CD4-positive, alpha-beta memory T cell (primary cell): ENCODE data around the gene FHIT. TPM values are rescaled to one million over a fixed set of nuclear protein-coding genes. Genes with fewer than 3 reads are reported as not detected.

Experiments used
- CTCF ChIA-PET: fragments of 350-600 bp; sonication (Branson Sonifier 250); formaldehyde crosslinking; loops from one replicate; lab custom pipeline; 2021; ENCODE audit warnings: inconsistent platforms; ENCODE audit not compliant: partially characterized antibody; lab: Charles Lee
- POLR2A ChIA-PET: fragments of 350-600 bp; sonication (Branson Sonifier 250); formaldehyde crosslinking; loops from one replicate; lab custom pipeline; 2021; ENCODE audit not compliant: partially characterized antibody; lab: Charles Lee
- DNase-seq, 5 donors: peaks; one replicate each; pipeline versions ENCODE4 v3.0.0 to v3.0.0-alpha.2; 2020 to 2022; ENCODE audit warnings: mixed read lengths in 1 of 5
- H3K27ac ChIP-seq: one replicate; pipeline ENCODE4 v1.7.0; 2013; ENCODE audit warnings: low read depth, low read length
- H3K27me3 ChIP-seq: 2 replicates; pipeline ENCODE4 v1.7.0; 2013; ENCODE audit warnings: mild to moderate bottlenecking, low read length, moderate library complexity; ENCODE audit not compliant: insufficient read depth
- H3K36me3 ChIP-seq: 2 replicates; pipeline ENCODE4 v1.7.0; 2013; ENCODE audit warnings: mild to moderate bottlenecking, low read length, moderate library complexity; ENCODE audit not compliant: insufficient read depth
- H3K4me1 ChIP-seq: 2 replicates; pipeline ENCODE4 v1.7.0; 2013; ENCODE audit warnings: mild to moderate bottlenecking, low read length, moderate library complexity; ENCODE audit not compliant: insufficient read depth
- H3K4me3 ChIP-seq, 2 donors: one replicate each; pipeline ENCODE4 v1.7.0; 2013; ENCODE audit warnings: low read length in 2 of 2, mild to moderate bottlenecking in 1 of 2
- H3K9me3 ChIP-seq, 2 donors: one replicate each; pipeline ENCODE4 v1.7.0; 2013; ENCODE audit warnings: low read length in 2 of 2, control low read depth in 1 of 2; ENCODE audit not compliant: control insufficient read depth in 1 of 2
- H3K27ac Mint-ChIP-seq, 7 donors: one replicate each; pipeline ENCODE4 v1.8.0; 2020 to 2021; ENCODE audit warnings: mixed read lengths in 7 of 7, mild to moderate bottlenecking in 6 of 7, inconsistent platforms in 3 of 7, moderate library complexity in 3 of 7
- H3K27me3 Mint-ChIP-seq, 2 donors: one replicate each; pipeline ENCODE4 v1.8.0; 2020 to 2021; ENCODE audit warnings: mixed read lengths in 2 of 2
- H3K36me3 Mint-ChIP-seq, 2 donors: one replicate each; pipeline ENCODE4 v1.8.0; 2020 to 2021; ENCODE audit warnings: mixed read lengths in 2 of 2, inconsistent platforms in 1 of 2, mild to moderate bottlenecking in 1 of 2
- H3K4me1 Mint-ChIP-seq, 4 donors: one replicate each; pipeline ENCODE4 v1.8.0; 2020 to 2021; ENCODE audit warnings: mixed read lengths in 4 of 4, mild to moderate bottlenecking in 1 of 4
- H3K4me3 Mint-ChIP-seq, 8 donors: one replicate each; pipeline ENCODE4 v1.8.0; 2020 to 2021; ENCODE audit warnings: mixed read lengths in 8 of 8, mild to moderate bottlenecking in 7 of 8, moderate library complexity in 6 of 8, inconsistent platforms in 3 of 8
- H3K9me3 Mint-ChIP-seq, 8 donors: one replicate each; pipeline ENCODE4 v1.8.0; 2020 to 2021; ENCODE audit warnings: mixed read lengths in 8 of 8, mild to moderate bottlenecking in 5 of 8, inconsistent platforms in 3 of 8, moderate library complexity in 1 of 8
- intact Hi-C: fragments of 100-400 bp; cut with micrococcal nuclease; formaldehyde crosslinking; loops from one replicate; pipeline ENCODE4 v1.15.1; 2023
- polyA plus RNA-seq, 2 donors: library from polyadenylated mRNA; unstranded; fragments of 300-500 nt; fragmentation: Illumina TruSeq; gene quantifications; one replicate each; pipeline ENCODE4 v1.2.3, GENCODE V29; 2021
- total RNA-seq, 2 experiments: library from RNA; stranded (reverse); gene quantifications; one replicate each; pipeline ENCODE4 v1.2.3, GENCODE V29; 2021

FHIT gene
- total and polyA plus RNA-seq, 4 experiments from 2014 or later: 8.5 to 58.7 (median 33.2) TPM

GRCh38 chr3:60391292-60391691, 860.0 kb downstream of the FHIT start:
- H3K4me1 Mint-ChIP-seq: no peaks in the 10 kb centered on the region
- intact Hi-C loops: no loop called here
- CTCF ChIA-PET: no interaction called here

DNA sequence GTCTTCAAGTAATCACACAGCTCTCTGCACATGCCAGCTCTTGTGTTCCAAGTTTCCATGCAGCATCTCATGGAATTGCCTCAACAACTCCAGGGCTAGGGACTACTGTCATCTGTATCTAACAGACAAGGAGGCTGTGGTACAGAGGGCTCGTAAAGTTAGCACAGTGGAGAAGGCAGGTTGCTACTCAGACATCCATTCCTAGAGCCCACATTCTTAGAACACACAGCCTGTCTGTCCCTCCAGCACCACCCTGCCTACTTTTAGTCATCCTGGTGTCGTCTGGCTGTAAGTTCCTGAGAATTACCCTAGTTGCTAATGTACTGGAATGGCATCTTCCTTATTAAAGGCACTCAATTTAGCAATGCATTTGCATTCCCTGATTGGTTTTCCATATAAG, 862.5 kb downstream of the FHIT start:
- H3K27ac Mint-ChIP-seq: no peak overlapping the region
- intact Hi-C loops: no loop called here
- Histone ChIP-seq H3K36me3 (no peaks in the 10 kb centered on the region), H3K27ac (no peak overlapping the region), H3K4me1 (no peaks in the 10 kb centered on the region), H3K9me3 (no peaks in the 10 kb centered on the region), H3K4me3 (no peak overlapping the region), H3K27me3 (no peaks in the 10 kb centered on the region)
- H3K36me3 Mint-ChIP-seq: no peaks in the 10 kb centered on the region
- H3K4me1 Mint-ChIP-seq: no peaks in the 10 kb centered on the region
- H3K27me3 Mint-ChIP-seq: no peaks in the 10 kb centered on the region
- CTCF ChIA-PET: no interaction called here
- no peaks in the 10 kb centered on the region for H3K9me3 Mint-ChIP-seq
- no peak for DNase-seq
- H3K4me3 Mint-ChIP-seq: no peak overlapping the region
- POLR2A ChIA-PET: no interaction called here

More at GRCh38 chr3:60391292-60391691, 860.0 kb downstream of the FHIT start:
- Mint-ChIP-seq H3K27ac (no peak overlapping the region), H3K9me3 (no peaks in the 10 kb centered on the region), H3K4me3 (no peak overlapping the region), H3K27me3 (no peaks in the 10 kb centered on the region), H3K36me3 (no peaks in the 10 kb centered on the region)
- H3K27me3 ChIP-seq: no peaks in the 10 kb centered on the region
- H3K4me1 ChIP-seq: no peaks in the 10 kb centered on the region
- no peaks in the 10 kb centered on the region for H3K36me3 ChIP-seq
- no peak overlapping the region for H3K4me3 ChIP-seq
- H3K9me3 ChIP-seq: no peaks in the 10 kb centered on the region
- POLR2A ChIA-PET: no interaction called here
- no peak overlapping the region for H3K27ac ChIP-seq
- DNase-seq: no peak

- Histone ChIP-seq H3K4me1 (no peaks in the 10 kb centered on the region), H3K4me3 (no peak overlapping the region), H3K36me3 (no peaks in the 10 kb centered on the region), H3K9me3 (no peaks in the 10 kb centered on the region), H3K27ac (no peak overlapping the region), H3K27me3 (no peaks in the 10 kb centered on the region)
- no peak overlapping the region for H3K4me3 Mint-ChIP-seq
- ChIA-PET POLR2A (no interaction called here), CTCF (no interaction called here)
- no peak for DNase-seq
- H3K4me1 Mint-ChIP-seq: peaks cover 0 to 1% (median 0%) of the 10 kb centered on the region in 4 donors
- intact Hi-C loops: no loop called here
- H3K27me3 Mint-ChIP-seq: no peaks in the 10 kb centered on the region
- peaks cover 0 to 1% (median 0%) of the 10 kb centered on the region in 8 donors for H3K9me3 Mint-ChIP-seq
- H3K27ac Mint-ChIP-seq: no peak overlapping the region
- H3K36me3 Mint-ChIP-seq: no peaks in the 10 kb centered on the region
These were observed 864.9 kb downstream of the FHIT start for GRCh38 chr3:60386306-60386705.

- no peaks in the 10 kb centered on the region for H3K27me3 Mint-ChIP-seq
- no peaks in the 10 kb centered on the region for H3K27me3 ChIP-seq
- H3K4me1 ChIP-seq: no peaks in the 10 kb centered on the region
- no peak overlapping the region for H3K27ac ChIP-seq
- H3K9me3 ChIP-seq: no peaks in the 10 kb centered on the region
- H3K4me3 Mint-ChIP-seq: no peak overlapping the region
- H3K9me3 Mint-ChIP-seq: peaks cover 0 to 1% (median 0%) of the 10 kb centered on the region in 8 donors
- intact Hi-C loops: no loop called here
- H3K27ac Mint-ChIP-seq: no peak overlapping the region
- POLR2A ChIA-PET: no interaction called here
- no peak for DNase-seq
- H3K36me3 Mint-ChIP-seq: no peaks in the 10 kb centered on the region
- no peak overlapping the region for H3K4me3 ChIP-seq
- H3K4me1 Mint-ChIP-seq: peaks cover 0 to 1% (median 0%) of the 10 kb centered on the region in 4 donors
- no peaks in the 10 kb centered on the region for H3K36me3 ChIP-seq
- CTCF ChIA-PET: no interaction called here
These were observed 866.9 kb downstream of the FHIT start for GRCh38 chr3:60384341-60384740.

DNA sequence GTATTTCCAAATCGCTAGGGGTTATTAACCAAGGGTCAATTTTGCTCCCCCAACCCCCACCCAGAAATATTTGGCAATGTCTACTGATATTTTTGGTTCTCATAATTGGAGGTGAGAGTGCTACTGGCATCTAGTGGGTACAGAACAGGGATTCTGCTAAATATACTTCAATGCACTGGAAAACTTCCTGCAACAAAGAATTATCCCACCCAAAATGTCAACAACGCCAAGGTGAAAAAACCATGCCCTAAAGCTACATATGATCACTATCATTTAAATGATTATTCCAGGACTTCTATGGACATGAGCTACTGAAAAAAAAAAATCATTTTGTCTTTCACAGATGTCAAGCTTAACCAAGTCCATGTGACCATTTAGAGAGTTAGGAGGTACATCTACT, 867.9 kb downstream of the FHIT start:
- H3K36me3 ChIP-seq: no peaks in the 10 kb centered on the region
- DNase-seq: no peak
- intact Hi-C loops: no loop called here
- H3K27ac Mint-ChIP-seq: no peak overlapping the region
- no peak overlapping the region for H3K4me3 ChIP-seq
- ChIA-PET CTCF (no interaction called here), POLR2A (no interaction called here)
- no peaks in the 10 kb centered on the region for H3K9me3 ChIP-seq
- H3K36me3 Mint-ChIP-seq: no peaks in the 10 kb centered on the region
- H3K4me1 Mint-ChIP-seq: peaks cover 0 to 1% (median 0%) of the 10 kb centered on the region in 4 donors
- H3K4me3 Mint-ChIP-seq: no peak overlapping the region
- H3K9me3 Mint-ChIP-seq: peaks cover 0 to 1% (median 0%) of the 10 kb centered on the region in 8 donors
- no peaks in the 10 kb centered on the region for H3K27me3 ChIP-seq
- no peaks in the 10 kb centered on the region for H3K27me3 Mint-ChIP-seq
- H3K4me1 ChIP-seq: no peaks in the 10 kb centered on the region
- no peak overlapping the region for H3K27ac ChIP-seq

GRCh38 chr3:60366486-60366885, 884.8 kb downstream of the FHIT start:
- Mint-ChIP-seq H3K36me3 (no peaks in the 10 kb centered on the region), H3K27me3 (peaks cover 0 to 6% of the 10 kb centered on the region in 2 donors), H3K4me3 (no peak overlapping the region), H3K4me1 (no peaks in the 10 kb centered on the region), H3K9me3 (peaks cover 0 to 2% (median 0%) of the 10 kb centered on the region in 8 donors), H3K27ac (no peak overlapping the region)
- intact Hi-C loops: no loop called here
- Histone ChIP-seq H3K27ac (no peak overlapping the region), H3K36me3 (no peaks in the 10 kb centered on the region), H3K4me1 (no peaks in the 10 kb centered on the region), H3K4me3 (no peak overlapping the region), H3K9me3 (no peaks in the 10 kb centered on the region), H3K27me3 (no peaks in the 10 kb centered on the region)
- POLR2A ChIA-PET: no interaction called here
- no peak for DNase-seq
- CTCF ChIA-PET: no interaction called here

- Mint-ChIP-seq H3K9me3 (peaks cover 0 to 4% (median 0%) of the 10 kb centered on the region in 8 donors), H3K27me3 (peaks cover 0 to 5% of the 10 kb centered on the region in 2 donors), H3K36me3 (no peaks in the 10 kb centered on the region), H3K4me1 (no peaks in the 10 kb centered on the region), H3K27ac (no peak overlapping the region), H3K4me3 (no peak overlapping the region)
- H3K36me3 ChIP-seq: no peaks in the 10 kb centered on the region
- H3K27me3 ChIP-seq: no peaks in the 10 kb centered on the region
- POLR2A ChIA-PET: no interaction called here
- DNase-seq: no peak
- H3K4me1 ChIP-seq: no peaks in the 10 kb centered on the region
- no peaks in the 10 kb centered on the region for H3K9me3 ChIP-seq
- CTCF ChIA-PET: no interaction called here
- no peak overlapping the region for H3K27ac ChIP-seq
- no peak overlapping the region for H3K4me3 ChIP-seq
- intact Hi-C loops: no loop called here
These were observed 885.9 kb downstream of the FHIT start for GRCh38 chr3:60365360-60365759.

GRCh38 chr3:60364475-60364874, 886.8 kb downstream of the FHIT start:
- Mint-ChIP-seq H3K4me1 (no peaks in the 10 kb centered on the region), H3K36me3 (no peaks in the 10 kb centered on the region)
- intact Hi-C loops: no loop called here

More at GRCh38 chr3:60364475-60364874, 886.8 kb downstream of the FHIT start:
- Mint-ChIP-seq H3K27ac (no peak overlapping the region), H3K9me3 (peaks cover 0 to 6% (median 0%) of the 10 kb centered on the region in 8 donors), H3K4me3 (no peak overlapping the region), H3K27me3 (peaks cover 0 to 4% of the 10 kb centered on the region in 2 donors)
- no peak for DNase-seq
- Histone ChIP-seq H3K4me1 (no peaks in the 10 kb centered on the region), H3K4me3 (no peak overlapping the region), H3K9me3 (no peaks in the 10 kb centered on the region), H3K27ac (no peak overlapping the region), H3K36me3 (no peaks in the 10 kb centered on the region), H3K27me3 (no peaks in the 10 kb centered on the region)
- CTCF ChIA-PET: no interaction called here
- POLR2A ChIA-PET: no interaction called here
